Glutamatergic neuron (in vitro differentiated cells): ENCODE data around the gene ENKD1. TPM values are rescaled to one million over a fixed set of nuclear protein-coding genes. Genes with fewer than 3 reads are reported as not detected.
"Not testable (repeated sequence)": the region's sequence is repeated elsewhere in the genome, so short reads cannot be mapped to it uniquely, and the experiment has no call there.

ENCODE experiments used
- DNase-seq: peaks from one replicate; pipeline ENCODE4 v3.0.0; 2022
- H3K27ac Mint-ChIP-seq: one replicate; pipeline ENCODE4 v1.8.0; 2020; ENCODE audit warnings: mild to moderate bottlenecking, mixed read lengths, inconsistent platforms; ENCODE audit not compliant: unreplicated experiment
- H3K27me3 Mint-ChIP-seq: one replicate; pipeline ENCODE4 v1.8.0; 2020; ENCODE audit warnings: mild to moderate bottlenecking, moderate library complexity, mixed read lengths, inconsistent platforms; ENCODE audit not compliant: unreplicated experiment
- H3K36me3 Mint-ChIP-seq: one replicate; pipeline ENCODE4 v1.8.0; 2020; ENCODE audit warnings: mild to moderate bottlenecking, mixed read lengths, inconsistent platforms; ENCODE audit not compliant: unreplicated experiment
- H3K4me1 Mint-ChIP-seq: one replicate; pipeline ENCODE4 v1.8.0; 2020; ENCODE audit warnings: mild to moderate bottlenecking, low read depth, mixed read lengths, inconsistent platforms; ENCODE audit not compliant: unreplicated experiment
- H3K4me3 Mint-ChIP-seq: one replicate; pipeline ENCODE4 v1.8.0; 2020; ENCODE audit warnings: mild to moderate bottlenecking, mixed read lengths, inconsistent platforms; ENCODE audit not compliant: unreplicated experiment
- H3K9me3 Mint-ChIP-seq: one replicate; pipeline ENCODE4 v1.8.0; 2020; ENCODE audit warnings: mild to moderate bottlenecking, moderate library complexity, mixed read lengths, inconsistent platforms; ENCODE audit not compliant: unreplicated experiment
- CTCF ChIP-seq: fragments of 200-600 bp; sonication (generic); IDR thresholded peaks from one replicate; pipeline ENCODE4 v1.5.0; 2021; ENCODE audit not compliant: partially characterized antibody, unreplicated experiment
- total RNA-seq: library from RNA; stranded (reverse); fragmentation: NEBNext Ultra II Directional; extraction: Animal tissue kit (Norgen Biotek cat#: 25700); gene quantifications from one replicate; pipeline ENCODE4 v1.2.1, GENCODE V29; 2021; ENCODE audit not compliant: unreplicated experiment

The ENKD1 gene
- total RNA-seq, 1 donor from 2014 or later: 19.0 TPM

- H3K9me3 Mint-ChIP-seq: peaks cover 3% of the 10 kb centered on the region
- no peak overlapping the region for H3K27ac Mint-ChIP-seq
- DNase-seq: no peak
- H3K27me3 Mint-ChIP-seq: peaks cover 3% of the 10 kb centered on the region
- peaks cover 10% of the 10 kb centered on the region for H3K36me3 Mint-ChIP-seq
- peaks cover 3% of the 10 kb centered on the region for H3K4me1 Mint-ChIP-seq
- no peak overlapping the region for H3K4me3 Mint-ChIP-seq
- no peak for TF ChIP-seq CTCF
These were observed 31.1 kb upstream of the ENKD1 start for GRCh38 chr16:67697422-67698185.

GRCh38 chr16:67694611-67695010 is 28.1 kb upstream of the ENKD1 start:
- Mint-ChIP-seq H3K4me3 (no peak overlapping the region), H3K27me3 (peaks cover 3% of the 10 kb centered on the region), H3K36me3 (peaks cover 10% of the 10 kb centered on the region), H3K4me1 (no peaks in the 10 kb centered on the region), H3K27ac (peak overlapping the region; percentile 6), H3K9me3 (peaks cover 3% of the 10 kb centered on the region)
- TF ChIP-seq CTCF: no peak
- DNase-seq: no peak

DNA sequence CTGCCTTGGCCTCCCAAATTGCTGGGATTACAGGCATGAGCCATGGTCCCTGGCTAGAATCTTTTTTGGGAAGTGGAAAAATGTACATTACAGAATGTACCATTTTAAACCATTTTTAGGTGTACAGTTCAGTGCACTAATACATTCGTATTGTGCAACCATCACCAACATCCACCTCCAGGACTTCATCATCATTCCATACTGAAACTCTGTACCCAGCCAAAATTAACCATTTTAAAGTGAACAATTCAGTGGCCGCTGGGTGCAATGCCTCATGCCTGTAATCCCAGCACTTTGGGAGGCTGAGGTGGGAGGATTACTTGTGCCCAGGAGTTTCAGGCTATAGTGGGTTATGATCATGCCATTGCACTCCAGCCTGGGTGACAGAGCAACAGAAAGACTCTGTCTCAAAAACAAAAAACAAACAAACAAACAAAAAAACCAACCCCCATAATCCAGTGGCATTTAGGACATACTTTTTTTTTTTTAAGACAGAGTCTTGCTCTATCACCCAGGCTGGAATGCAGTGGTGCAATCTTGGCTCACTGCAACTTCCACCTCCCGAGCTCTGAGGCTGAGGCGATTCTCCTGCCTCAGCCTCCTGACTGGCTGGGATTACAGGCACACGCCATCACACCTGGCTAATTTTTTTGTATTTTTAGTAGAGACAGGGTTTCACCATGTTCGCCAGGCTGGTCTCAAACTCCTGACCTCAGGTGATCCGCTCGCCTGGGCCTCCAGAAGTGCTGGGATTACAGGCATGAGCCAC is 27.2 kb upstream of the ENKD1 start:
- H3K4me1 Mint-ChIP-seq, H3K27me3 Mint-ChIP-seq, H3K4me3 Mint-ChIP-seq, H3K27ac Mint-ChIP-seq, H3K9me3 Mint-ChIP-seq, H3K36me3 Mint-ChIP-seq, DNase-seq: not testable (repeated sequence)

GRCh38 chr16:67685388-67686112 is 19.0 kb upstream of the ENKD1 start:
- Mint-ChIP-seq H3K4me3 (no peak overlapping the region), H3K27me3 (no peaks in the 10 kb centered on the region), H3K4me1 (no peaks in the 10 kb centered on the region), H3K36me3 (no peaks in the 10 kb centered on the region), H3K27ac (no peak overlapping the region), H3K9me3 (no peaks in the 10 kb centered on the region)
- DNase-seq: no peak
- TF ChIP-seq CTCF: no peak

GRCh38 chr16:67683767-67684166 is 17.2 kb upstream of the ENKD1 start:
- H3K4me3 Mint-ChIP-seq: no peak overlapping the region
- H3K9me3 Mint-ChIP-seq: no peaks in the 10 kb centered on the region
- H3K4me1 Mint-ChIP-seq: no peaks in the 10 kb centered on the region
- no peaks in the 10 kb centered on the region for H3K27me3 Mint-ChIP-seq
- no peak overlapping the region for H3K27ac Mint-ChIP-seq
- H3K36me3 Mint-ChIP-seq: no peaks in the 10 kb centered on the region
- no peak for TF ChIP-seq CTCF
- DNase-seq: no peak
